HG02943 (cell line): Measurements from ENCODE around the gene DNASE2B.

Experiments
- ATAC-seq: cut with Tn5 transposase; IDR thresholded peaks from one replicate; pipeline ENCODE4 v1.9.1; 2021; ENCODE audit warnings: mild to moderate bottlenecking, low read depth, moderate library complexity; ENCODE audit not compliant: unreplicated experiment

DNASE2B gene

GRCh38 chr1:84373436-84374141 is 24.7 kb upstream of the DNASE2B start:
- no peak for ATAC-seq

- ATAC-seq, result no peak
Measured at GRCh38 chr1:84374991-84375696, 23.1 kb upstream of the DNASE2B start.

- ATAC-seq, result no peak
Measured at GRCh38 chr1:84376000-84376910, 22.0 kb upstream of the DNASE2B start.

- ATAC-seq, result no peak
Measured at GRCh38 chr1:84377480-84378095, 20.7 kb upstream of the DNASE2B start.

- no peak for ATAC-seq
Measured at GRCh38 chr1:84379138-84379916, 19.0 kb upstream of the DNASE2B start.

GRCh38 chr1:84379917-84380180 is 18.4 kb upstream of the DNASE2B start:
- ATAC-seq, result no peak

- ATAC-seq, result no peak
Measured at GRCh38 chr1:84382127-84382526, 16.2 kb upstream of the DNASE2B start.

- no peak for ATAC-seq
Measured at GRCh38 chr1:84385347-84385746, 12.9 kb upstream of the DNASE2B start.

GRCh38 chr1:84386716-84387479 is 11.4 kb upstream of the DNASE2B start:
- no peak for ATAC-seq

- ATAC-seq, result no peak
Measured at GRCh38 chr1:84387480-84388163, 10.7 kb upstream of the DNASE2B start.

- ATAC-seq, result no peak
Measured at GRCh38 chr1:84390226-84390625, 8.1 kb upstream of the DNASE2B start.

- no peak for ATAC-seq
Measured at GRCh38 chr1:84401156-84401555, 2.9 kb downstream of the DNASE2B start.

- no peak for ATAC-seq
Measured at GRCh38 chr1:84402060-84402459, 3.8 kb downstream of the DNASE2B start.

GRCh38 chr1:84402501-84402900 is 4.2 kb downstream of the DNASE2B start:
- ATAC-seq, result no peak

- ATAC-seq, result no peak
Measured at GRCh38 chr1:84403347-84403746, 5.1 kb downstream of the DNASE2B start.

- ATAC-seq, result no peak
Measured at GRCh38 chr1:84406346-84406861, 8.1 kb downstream of the DNASE2B start.

- ATAC-seq, result no peak
Measured at GRCh38 chr1:84407524-84407923, 9.2 kb downstream of the DNASE2B start.

GRCh38 chr1:84407958-84408422 is 9.7 kb downstream of the DNASE2B start:
- no peak for ATAC-seq

GRCh38 chr1:84409888-84410287 is 11.6 kb downstream of the DNASE2B start:
- no peak for ATAC-seq
